Mucosa of rectum (tissue), 2 donors: ENCODE measurements around the gene ZBTB16.
A peak's percentile ranks its signal among the peaks of the same experiment; 100 is the strongest.

Experiments
- H3K27ac ChIP-seq, 2 donors: one replicate each; pipeline ENCODE4 v1.7.0; 2013; ENCODE audit warnings: inconsistent platforms in 2 of 2, low read depth in 2 of 2, low read length in 2 of 2
- H3K27me3 ChIP-seq, 2 donors: one replicate each; pipeline ENCODE4 v1.7.0; 2013; ENCODE audit warnings: low read length in 2 of 2; ENCODE audit not compliant: control insufficient read depth in 2 of 2, insufficient read depth in 2 of 2
- H3K36me3 ChIP-seq, 2 donors: one replicate each; pipeline ENCODE4 v1.7.0; 2013; ENCODE audit warnings: low read length in 2 of 2; ENCODE audit not compliant: control insufficient read depth in 2 of 2, insufficient read depth in 2 of 2
- H3K4me1 ChIP-seq, 2 donors: one replicate each; pipeline ENCODE4 v1.7.0; 2013; ENCODE audit warnings: low read length in 2 of 2, mild to moderate bottlenecking in 1 of 2; ENCODE audit not compliant: control insufficient read depth in 2 of 2, insufficient read depth in 2 of 2
- H3K4me3 ChIP-seq, 2 donors: one replicate each; pipeline ENCODE4 v1.7.0; 2013; ENCODE audit warnings: low read length in 2 of 2
- H3K9ac ChIP-seq, 2 donors: one replicate each; pipeline ENCODE4 v1.7.0; 2013; ENCODE audit warnings: low read length in 2 of 2, low read depth in 1 of 2, mild to moderate bottlenecking in 1 of 2
- H3K9me3 ChIP-seq, 2 donors: one replicate each; pipeline ENCODE4 v1.7.0; 2013; ENCODE audit warnings: low read length in 2 of 2; ENCODE audit not compliant: control insufficient read depth in 2 of 2
- donor health status: healthy.
- donor health status: Normal muscosa, but diverticular disease.

ZBTB16 gene

DNA sequence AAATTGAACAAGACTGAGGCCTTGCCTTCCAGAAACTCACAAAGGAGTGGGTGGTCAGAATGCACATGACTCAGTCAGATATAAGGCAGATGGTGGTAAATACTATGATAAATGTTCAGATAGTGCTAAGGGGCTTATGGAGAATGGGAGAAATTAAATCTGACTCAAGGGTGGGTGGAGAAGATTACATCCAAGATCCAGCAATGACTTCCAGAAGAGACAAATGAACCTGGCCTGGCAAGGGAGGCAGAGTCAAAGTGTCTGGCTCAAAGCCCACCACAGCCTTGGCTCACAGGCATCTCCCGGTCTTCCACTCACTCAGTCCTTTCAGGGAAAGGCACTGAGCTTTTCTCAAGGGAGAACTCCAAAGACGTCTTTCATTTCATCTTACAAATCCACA, 6.1 kb upstream of the ZBTB16 start:
- Histone ChIP-seq H3K27ac (no peak overlapping the region), H3K4me1 (peaks cover 3 to 7% of the 10 kb centered on the region in 2 donors), H3K4me3 (no peak overlapping the region), H3K9me3 (no peaks in the 10 kb centered on the region), H3K9ac (no peak overlapping the region), H3K36me3 (no peaks in the 10 kb centered on the region), H3K27me3 (peaks cover 4 to 9% of the 10 kb centered on the region in 2 donors)

DNA sequence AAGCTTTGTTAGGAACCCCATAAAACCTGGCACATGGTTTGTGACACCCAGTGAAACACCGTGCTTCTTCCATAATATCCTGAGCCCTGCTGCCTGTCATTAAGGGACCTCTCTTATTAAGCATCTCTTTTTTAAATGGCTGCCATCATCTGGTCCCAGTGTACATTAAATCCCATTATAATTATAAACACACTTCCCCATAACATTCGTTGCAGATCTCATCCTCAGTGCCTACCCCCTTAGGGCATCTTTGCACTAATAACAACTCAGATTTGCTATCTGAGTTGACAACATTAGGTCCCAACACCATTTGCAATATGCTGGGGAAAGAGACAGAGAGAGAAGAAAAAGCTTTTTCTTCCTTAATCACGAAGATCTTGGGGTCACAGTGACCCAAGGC, 4.7 kb upstream of the ZBTB16 start:
- no peaks in the 10 kb centered on the region for H3K36me3 ChIP-seq
- no peaks in the 10 kb centered on the region for H3K9me3 ChIP-seq
- peaks cover 3 to 12% of the 10 kb centered on the region in 2 donors for H3K4me1 ChIP-seq
- no peak overlapping the region for H3K27ac ChIP-seq
- peaks cover 8 to 16% of the 10 kb centered on the region in 2 donors for H3K27me3 ChIP-seq
- no peak overlapping the region for H3K9ac ChIP-seq
- H3K4me3 ChIP-seq = no peak overlapping the region

DNA sequence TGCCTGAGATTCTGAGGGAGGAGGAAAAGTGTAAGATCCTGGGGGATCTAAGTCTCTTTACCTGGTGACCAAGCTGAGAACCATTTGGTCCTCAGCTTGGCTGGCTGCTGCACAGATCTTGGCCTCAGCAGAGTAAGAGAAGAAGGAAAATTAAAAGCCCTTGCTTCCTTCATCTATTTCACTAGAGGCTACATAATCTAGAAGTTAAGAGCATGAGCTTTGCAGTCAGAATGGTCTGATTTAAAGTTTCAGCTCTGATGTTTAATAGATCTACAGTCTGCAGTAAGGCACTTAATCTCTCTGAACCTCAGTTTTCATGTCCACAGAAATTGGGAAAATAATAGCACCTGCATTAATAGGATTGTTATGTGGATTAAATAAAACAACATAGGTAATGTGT, 3.1 kb upstream of the ZBTB16 start:
- peaks cover 7 to 14% of the 10 kb centered on the region in 2 donors for H3K4me1 ChIP-seq
- H3K36me3 ChIP-seq = no peaks in the 10 kb centered on the region
- peaks cover 10 to 16% of the 10 kb centered on the region in 2 donors for H3K27me3 ChIP-seq
- no peak overlapping the region for H3K27ac ChIP-seq
- H3K4me3 ChIP-seq = no peak overlapping the region
- no peak overlapping the region for H3K9ac ChIP-seq
- no peaks in the 10 kb centered on the region for H3K9me3 ChIP-seq

DNA sequence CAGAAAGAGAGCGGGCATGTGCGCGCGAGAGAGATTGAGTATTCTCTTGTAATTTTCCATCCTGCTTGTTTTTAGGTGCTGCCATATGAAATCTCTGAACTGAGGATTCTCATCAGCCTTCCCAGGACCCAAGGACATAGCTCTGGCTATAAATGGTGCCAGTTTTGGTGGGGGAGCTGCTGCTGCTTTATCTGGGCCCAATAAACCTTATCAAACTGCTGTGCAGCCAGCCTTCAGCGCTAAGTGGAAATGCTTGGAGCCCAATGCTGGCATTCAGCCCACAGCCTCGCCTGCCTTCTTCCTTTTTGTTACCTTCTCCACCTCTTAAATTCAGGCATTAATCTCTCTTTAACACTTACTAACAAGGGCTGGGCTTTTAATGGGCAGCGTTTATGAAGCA, 2.4 kb upstream of the ZBTB16 start:
- H3K36me3 ChIP-seq = no peaks in the 10 kb centered on the region
- H3K27me3 ChIP-seq = peaks cover 11 to 19% of the 10 kb centered on the region in 2 donors
- no peaks in the 10 kb centered on the region for H3K9me3 ChIP-seq
- H3K9ac ChIP-seq = no peak overlapping the region
- peaks cover 11 to 16% of the 10 kb centered on the region in 2 donors for H3K4me1 ChIP-seq
- H3K27ac ChIP-seq = no peak overlapping the region
- H3K4me3 ChIP-seq = no peak overlapping the region

DNA sequence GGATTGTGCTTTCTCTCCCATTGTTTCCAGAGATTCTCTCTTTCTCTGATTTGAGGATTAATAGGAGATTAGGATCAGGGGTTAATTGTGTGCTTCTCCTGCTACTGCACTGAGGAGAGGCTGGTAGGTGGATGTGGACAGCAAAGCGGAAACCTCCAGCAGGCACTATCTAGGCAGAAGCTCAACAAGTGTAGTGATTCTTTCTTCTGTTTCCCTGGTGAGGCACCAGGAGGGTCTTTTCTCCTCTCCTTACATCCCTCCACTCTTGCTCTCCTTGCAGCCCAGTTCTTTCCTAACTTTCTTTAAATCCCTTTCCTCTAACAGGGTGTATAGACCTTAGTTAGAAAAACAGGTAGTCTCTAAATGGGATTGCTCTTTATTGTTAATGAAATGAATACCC, 1.9 kb upstream of the ZBTB16 start:
- Histone ChIP-seq H3K36me3 (no peaks in the 10 kb centered on the region), H3K4me3 (no peak overlapping the region), H3K27me3 (peaks cover 11 to 19% of the 10 kb centered on the region in 2 donors), H3K9ac (no peak overlapping the region), H3K27ac (no peak overlapping the region), H3K9me3 (no peaks in the 10 kb centered on the region), H3K4me1 (peaks cover 8 to 16% of the 10 kb centered on the region in 2 donors)

DNA sequence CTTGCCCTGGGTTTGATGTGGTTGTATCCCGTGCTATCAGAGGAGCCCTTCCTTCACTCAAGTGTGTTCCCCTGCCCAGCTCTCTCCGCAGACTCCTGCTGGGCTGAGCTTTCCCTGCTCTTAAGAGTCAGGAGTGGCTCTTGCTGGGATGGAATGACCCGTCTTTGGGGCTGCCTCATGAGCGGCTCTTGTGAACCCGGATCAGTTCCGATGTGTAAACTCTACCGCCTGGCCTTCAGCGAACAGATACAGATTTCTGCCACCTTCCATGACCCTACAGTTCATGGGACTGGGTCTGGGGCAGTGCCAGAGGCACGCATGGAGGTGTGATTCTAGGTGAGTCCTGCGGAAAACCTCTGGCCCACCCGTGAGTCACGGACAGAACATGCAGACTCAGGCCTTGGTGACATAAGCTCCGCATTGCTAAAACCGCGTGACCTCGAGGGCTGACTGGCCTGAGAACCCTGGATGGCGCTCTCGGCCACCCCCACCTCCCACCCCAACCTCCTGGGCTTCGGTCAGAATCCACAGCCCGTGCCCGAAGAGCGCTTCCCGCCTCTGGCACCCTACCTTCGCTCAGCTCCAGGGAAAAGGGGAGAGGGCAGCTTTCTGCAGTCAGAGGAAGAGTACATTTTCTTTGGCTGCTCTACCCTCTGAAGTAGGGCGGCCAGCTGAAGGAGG, 1.3 kb upstream of the ZBTB16 start:
- H3K27ac ChIP-seq = no peak overlapping the region
- peaks cover 8 to 16% of the 10 kb centered on the region in 2 donors for H3K4me1 ChIP-seq
- peaks cover 0 to under 1% of the 10 kb centered on the region in 2 donors for H3K36me3 ChIP-seq
- peak overlapping the region in 1 of 2 donors; percentile 70 for H3K9ac ChIP-seq
- no peaks in the 10 kb centered on the region for H3K9me3 ChIP-seq
- no peak overlapping the region for H3K4me3 ChIP-seq
- peaks cover 11 to 19% of the 10 kb centered on the region in 2 donors for H3K27me3 ChIP-seq

DNA sequence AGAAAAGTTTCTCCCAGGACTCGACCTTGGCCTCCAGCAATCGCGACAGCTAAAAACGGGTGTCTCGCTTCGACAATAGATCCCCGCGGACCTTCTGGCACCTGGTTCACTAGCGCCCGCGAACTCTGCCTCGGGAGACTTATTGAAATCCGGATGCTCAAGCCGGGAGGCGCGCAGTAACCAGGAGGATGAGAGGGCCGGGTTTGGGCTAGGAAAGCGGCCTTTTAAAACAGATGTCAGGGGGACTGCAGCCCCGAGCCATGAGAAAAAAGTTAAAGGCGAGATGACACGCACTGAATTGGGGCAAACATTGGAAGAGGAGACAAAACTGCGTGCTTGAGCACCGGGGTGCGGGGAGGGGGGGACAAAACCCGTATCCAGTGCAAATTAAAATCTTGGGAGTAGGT, 637 bp upstream of the ZBTB16 start:
- H3K4me1 ChIP-seq = peaks cover 8 to 16% of the 10 kb centered on the region in 2 donors
- no peaks in the 10 kb centered on the region for H3K9me3 ChIP-seq
- peaks cover 11 to 19% of the 10 kb centered on the region in 2 donors for H3K27me3 ChIP-seq
- H3K36me3 ChIP-seq = peaks cover under 1 to 7% of the 10 kb centered on the region in 2 donors
- H3K4me3 ChIP-seq = peak overlapping the region; percentile 57 to 67
- H3K9ac ChIP-seq = peak overlapping the region; percentile 32 to 70
- H3K27ac ChIP-seq = peak overlapping the region; percentile 43 to 56

DNA sequence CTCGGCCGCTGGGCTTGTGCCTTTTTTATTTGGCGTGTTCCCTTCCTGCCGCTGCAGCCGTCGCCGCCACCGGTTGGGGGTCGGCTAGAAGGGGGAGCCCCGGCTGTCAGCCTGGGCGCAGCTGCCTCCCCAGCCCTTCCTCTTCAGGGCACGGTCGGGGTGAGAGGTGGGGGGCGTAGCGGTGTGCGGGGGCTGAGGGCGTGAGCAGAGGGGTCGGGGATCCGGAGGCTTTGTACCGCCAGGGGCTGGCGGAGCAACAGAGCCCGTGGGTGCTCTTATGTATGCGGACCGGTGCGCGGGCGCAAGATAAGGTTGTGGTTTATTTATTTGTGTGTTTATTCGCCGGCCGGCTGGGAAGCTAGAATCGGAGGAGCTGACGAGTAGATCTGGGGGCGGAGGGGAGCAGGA, 477 bp downstream of the ZBTB16 start:
- no peaks in the 10 kb centered on the region for H3K9me3 ChIP-seq
- peak overlapping the region; percentile 84 to 85 for H3K27ac ChIP-seq
- H3K4me1 ChIP-seq = peaks cover 12 to 16% of the 10 kb centered on the region in 2 donors
- peak overlapping the region; percentile 75 to 96 for H3K9ac ChIP-seq
- peak overlapping the region; percentile 83 for H3K4me3 ChIP-seq
- peaks cover 11 to 19% of the 10 kb centered on the region in 2 donors for H3K27me3 ChIP-seq
- peaks cover 6 to 10% of the 10 kb centered on the region in 2 donors for H3K36me3 ChIP-seq

DNA sequence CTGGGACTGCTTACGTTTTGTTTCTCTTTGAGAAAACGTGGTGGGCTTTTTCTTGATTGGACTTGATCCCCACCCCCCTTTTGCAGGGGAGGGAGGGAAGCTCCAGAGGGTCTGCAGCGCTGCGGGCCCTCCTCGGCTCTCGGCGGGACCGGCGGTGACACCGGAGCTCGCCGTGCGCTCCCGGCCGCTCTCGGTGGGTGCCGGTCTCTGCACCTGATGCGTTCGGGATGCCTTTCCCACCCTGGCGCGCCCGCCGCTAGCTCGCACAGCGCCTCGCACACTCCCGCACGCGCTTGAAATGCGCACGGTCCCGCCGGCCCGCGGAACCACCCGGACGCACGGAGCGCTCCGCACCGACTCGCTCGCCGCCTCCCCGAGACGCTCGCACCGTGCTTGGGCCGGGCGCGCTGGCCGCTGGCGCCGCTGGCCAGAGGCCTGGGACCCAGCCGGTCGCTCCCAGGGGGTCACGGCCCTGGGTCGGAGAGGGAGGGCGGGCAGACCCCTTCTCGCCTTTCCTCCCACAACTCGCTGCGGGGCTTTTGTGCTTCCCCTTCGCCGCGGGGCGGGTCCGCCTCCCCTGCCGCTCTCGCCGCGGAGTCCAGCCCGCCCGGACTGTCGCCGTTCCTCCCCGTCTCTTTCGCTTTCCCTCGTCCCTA, 1.0 kb downstream of the ZBTB16 start:
- H3K36me3 ChIP-seq = peaks cover 6 to 10% of the 10 kb centered on the region in 2 donors
- H3K27me3 ChIP-seq = peaks cover 11 to 19% of the 10 kb centered on the region in 2 donors
- H3K4me1 ChIP-seq = peaks cover 12 to 16% of the 10 kb centered on the region in 2 donors
- no peaks in the 10 kb centered on the region for H3K9me3 ChIP-seq
- H3K4me3 ChIP-seq = peak overlapping the region; percentile 83
- peak overlapping the region; percentile 84 to 85 for H3K27ac ChIP-seq
- peak overlapping the region; percentile 75 to 96 for H3K9ac ChIP-seq

DNA sequence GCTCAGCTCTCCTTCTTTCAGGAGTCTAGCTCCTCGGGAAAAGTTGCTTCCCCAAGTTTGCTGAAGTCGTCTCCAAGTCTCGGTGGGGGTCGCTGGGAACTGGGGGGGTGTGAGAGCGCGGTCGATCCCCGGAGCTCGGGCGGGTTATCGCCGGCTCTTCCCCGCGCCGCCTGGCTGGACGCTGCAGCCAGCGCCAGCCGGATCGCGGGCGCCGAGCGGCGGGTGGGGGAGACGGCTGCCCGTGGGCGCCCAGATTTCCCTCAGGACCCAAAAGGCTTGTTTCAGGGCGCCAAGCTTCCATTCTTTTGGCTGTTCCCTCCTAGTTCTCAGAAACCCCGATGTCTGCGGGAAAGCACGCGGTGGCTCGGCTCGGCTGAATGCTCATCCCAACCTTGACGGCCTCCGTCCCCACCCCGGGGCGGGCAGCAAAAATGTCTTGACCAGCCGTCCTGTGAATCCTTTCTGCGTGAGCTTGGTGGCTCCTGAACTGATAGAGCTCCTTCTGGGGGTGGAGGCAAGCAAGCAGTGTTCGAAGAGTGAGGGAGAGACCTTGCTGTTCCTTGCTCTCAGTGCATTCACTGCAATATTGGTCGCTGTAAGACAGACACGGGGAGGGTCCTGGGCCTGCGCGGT, 1.7 kb downstream of the ZBTB16 start:
- Histone ChIP-seq H3K27me3 (peaks cover 11 to 19% of the 10 kb centered on the region in 2 donors), H3K4me1 (peaks cover 12 to 16% of the 10 kb centered on the region in 2 donors), H3K9ac (peak overlapping the region; percentile 75 to 96), H3K9me3 (no peaks in the 10 kb centered on the region), H3K36me3 (peaks cover 6 to 10% of the 10 kb centered on the region in 2 donors), H3K4me3 (peak overlapping the region; percentile 83), H3K27ac (peak overlapping the region; percentile 84 to 85)
